ENCODE measurements around the gene KRTAP12-1. TPM values are rescaled to one million over a fixed set of nuclear protein-coding genes. Genes with fewer than 3 reads are reported as not detected.
A peak's percentile ranks its signal among the peaks of the same experiment; 100 is the strongest.

Gene KRTAP12-1
- not detected for total RNA-seq

- DNase-seq (peak in 1 of 2 donors; percentile 77), ATAC-seq (ENCODE audit: low FRiP score in 2 of 2) (no peak)
- 75 to 78% methylated on average over 23 of the region's 23 CpGs for WGBS, 2 donors
- no peak within 1 kb of the TSS for H3K27ac ChIP-seq
- H3K4me1 ChIP-seq = no peaks in the 10 kb centered on the region
- H3K27me3 ChIP-seq = no peaks in the 10 kb centered on the region
- TF ChIP-seq EP300 (IDR thresholded peaks at IDR 0.05) (no peak), POLR2AphosphoS5 (IDR thresholded peaks at IDR 0.05) (no peak), CTCF (IDR thresholded peaks at IDR 0.05) (no peak), POLR2A (IDR thresholded peaks at IDR 0.05) (no peak)
- no peaks in the 10 kb centered on the region for H3K36me3 ChIP-seq
- H3K4me3 ChIP-seq = no peak within 1 kb of the TSS
- no peaks in the 10 kb centered on the region for H3K9me3 ChIP-seq
Measured at GRCh38 chr21:44681861-44682579, at the start of gene KRTAP12-1. Gene KRTAP12-1, minus strand, starts transcription at chr21:44682163. Its CDS starts 40 bp downstream, at chr21:44682123.

- no peak for ATAC-seq (ENCODE audit: low FRiP score in 2 of 2)
- TF ChIP-seq POLR2AphosphoS5 (IDR thresholded peaks at IDR 0.05) (no peak), EP300 (IDR thresholded peaks at IDR 0.05) (no peak), POLR2A (IDR thresholded peaks at IDR 0.05) (no peak), CTCF (IDR thresholded peaks at IDR 0.05) (no peak)
- no peaks in the 10 kb centered on the region for H3K36me3 ChIP-seq
- no peak for DNase-seq
- no peaks in the 10 kb centered on the region for H3K4me1 ChIP-seq
- H3K4me3 ChIP-seq = no peak overlapping the region
- 61 to 65% methylated on average over 9 of the region's 9 CpGs for WGBS, 2 donors
- peaks cover 0 to 3% (median 0%) of the 10 kb centered on the region in 4 donors for H3K9me3 ChIP-seq
- H3K27me3 ChIP-seq = no peaks in the 10 kb centered on the region
- no peak overlapping the region for H3K27ac ChIP-seq
Measured at GRCh38 chr21:44730951-44731579, 49.1 kb upstream of the KRTAP12-1 start.

- DNase-seq = no peak
- H3K27me3 ChIP-seq = no peaks in the 10 kb centered on the region
- no peaks in the 10 kb centered on the region for H3K4me1 ChIP-seq
- 85 to 87% methylated on average over 6 to 7 of the region's 7 CpGs for WGBS, 2 donors
- H3K27ac ChIP-seq = no peak overlapping the region
- no peak for ATAC-seq (ENCODE audit: low FRiP score in 2 of 2)
- no peaks in the 10 kb centered on the region for H3K9me3 ChIP-seq
- no peak overlapping the region for H3K4me3 ChIP-seq
- TF ChIP-seq CTCF (IDR thresholded peaks at IDR 0.05) (no peak), POLR2AphosphoS5 (IDR thresholded peaks at IDR 0.05) (no peak)
- H3K36me3 ChIP-seq = no peaks in the 10 kb centered on the region
Measured at GRCh38 chr21:44730028-44730395, 48.0 kb upstream of the KRTAP12-1 start.

GRCh38 chr21:44729336-44730027, 47.5 kb upstream of the KRTAP12-1 start:
- Histone ChIP-seq H3K4me3 (no peak overlapping the region), H3K27me3 (peaks cover 0 to 2% (median 0%) of the 10 kb centered on the region in 4 donors), H3K9me3 (no peaks in the 10 kb centered on the region), H3K27ac (no peak overlapping the region), H3K36me3 (no peaks in the 10 kb centered on the region), H3K4me1 (no peaks in the 10 kb centered on the region)
- 88 to 92% methylated on average over 16 to 21 of the region's 23 CpGs for WGBS, 2 donors
- ATAC-seq (ENCODE audit: low FRiP score in 2 of 2) (no peak), DNase-seq (peak in 1 of 2 donors; percentile 69)
- TF ChIP-seq POLR2A (IDR thresholded peaks at IDR 0.05) (no peak), EP300 (IDR thresholded peaks at IDR 0.05) (no peak), CTCF (IDR thresholded peaks at IDR 0.05) (no peak), POLR2AphosphoS5 (IDR thresholded peaks at IDR 0.05) (no peak)

Data from upper lobe of left lung (tissue), 6 donors.